Mucosa of descending colon (tissue), 3 donors: Measurements from ENCODE around the gene MAP3K5. TPM values are rescaled to one million over a fixed set of nuclear protein-coding genes. Genes with fewer than 3 reads are reported as not detected.

Source experiments
- ATAC-seq: fragments of 200-7000 bp; cut with Tn5 transposase; one replicate; pipeline ENCODE4 v1.9.1; 2020; ENCODE audit warnings: mild to moderate bottlenecking, moderate library complexity
- DNase-seq, 3 donors: peaks; one replicate each; pipeline ENCODE4 v3.0.0-alpha.2; 2020
- H3K36me3 ChIP-seq: fragments of 200-600 bp; one replicate; pipeline ENCODE4 v1.8.0; 2021; ENCODE audit warnings: low read depth, mild to moderate bottlenecking
- H3K4me1 ChIP-seq: fragments of 200-600 bp; one replicate; pipeline ENCODE4 v1.8.0; 2021; ENCODE audit warnings: low read depth, mild to moderate bottlenecking
- H3K4me3 ChIP-seq: fragments of 200-600 bp; one replicate; pipeline ENCODE4 v1.8.0; 2021; ENCODE audit warnings: mild to moderate bottlenecking
- H3K9me3 ChIP-seq: fragments of 200-600 bp; one replicate; pipeline ENCODE4 v1.8.0; 2021; ENCODE audit warnings: mild to moderate bottlenecking
- CTCF ChIP-seq: fragments of 200-600 bp; IDR thresholded peaks from one replicate; pipeline ENCODE4 v1.8.0; 2022; ENCODE audit warnings: antibody characterized with exemption, mild to moderate bottlenecking
- intact Hi-C, 2 donors: fragments of 100-400 bp; cut with DNase I in 1 of 2; cut with micrococcal nuclease in 1 of 2; formaldehyde crosslinking; loops; one replicate each; pipeline versions ENCODE4 v1.11.0 to v1.11.1; 2022; cut with DNase I, micrococcal nuclease
- total RNA-seq, 3 donors: library from RNA; stranded (reverse); fragmentation: NEBNext Ultra II Directional in 2 of 3; extraction: Animal tissue kit (Norgen Biotek cat#: 25700) in 2 of 3; gene quantifications; one replicate each; pipeline versions ENCODE4 v1.2.1 to v1.2.4, GENCODE V29; 2021 to 2023
- donor health status: DM: no; HTN: no; CAD: no; lungs with moderate emphysema.
- donor health status: DM: no; HTN: no; CAD: no.
- donor health status: DM: no; HTN: yes; CAD: no.

The MAP3K5 gene
- total RNA-seq, 3 donors from 2014 or later, result 12.6 to 18.2 (median 16.3) TPM

GRCh38 chr6:136811272-136811671, 19.0 kb upstream of the MAP3K5 start:
- Histone ChIP-seq H3K36me3 (no peaks in the 10 kb centered on the region), H3K4me1 (no peaks in the 10 kb centered on the region), H3K4me3 (no peak overlapping the region), H3K9me3 (no peaks in the 10 kb centered on the region)
- no peak for DNase-seq
- ATAC-seq, result no peak
- intact Hi-C loops, result no loop called here
- TF ChIP-seq CTCF, result no peak

- H3K36me3 ChIP-seq, result no peaks in the 10 kb centered on the region
- intact Hi-C loops, result no loop called here
- no peaks in the 10 kb centered on the region for H3K4me1 ChIP-seq
- no peak for ATAC-seq
- no peak for DNase-seq
- no peak for TF ChIP-seq CTCF
- no peak overlapping the region for H3K4me3 ChIP-seq
- no peaks in the 10 kb centered on the region for H3K9me3 ChIP-seq
Observed at GRCh38 chr6:136809091-136809860, 17.0 kb upstream of the MAP3K5 start.

GRCh38 chr6:136803608-136804007, 11.3 kb upstream of the MAP3K5 start:
- no peak for ATAC-seq
- TF ChIP-seq CTCF, result no peak
- H3K4me3 ChIP-seq, result no peak overlapping the region
- H3K36me3 ChIP-seq, result no peaks in the 10 kb centered on the region
- no peaks in the 10 kb centered on the region for H3K9me3 ChIP-seq
- intact Hi-C loops, result no loop called here
- H3K4me1 ChIP-seq, result no peaks in the 10 kb centered on the region
- no peak for DNase-seq

- no peak overlapping the region for H3K4me3 ChIP-seq
- no peaks in the 10 kb centered on the region for H3K36me3 ChIP-seq
- no peaks in the 10 kb centered on the region for H3K4me1 ChIP-seq
- intact Hi-C loops, result no loop called here
- no peak for TF ChIP-seq CTCF
- no peak for DNase-seq
- no peaks in the 10 kb centered on the region for H3K9me3 ChIP-seq
- ATAC-seq, result no peak
Observed at GRCh38 chr6:136801581-136801980, 9.3 kb upstream of the MAP3K5 start.

- intact Hi-C loops, result no loop called here
Observed at GRCh38 chr6:136798044-136798443, 5.8 kb upstream of the MAP3K5 start.

More at GRCh38 chr6:136798044-136798443, 5.8 kb upstream of the MAP3K5 start:
- Histone ChIP-seq H3K4me3 (no peak overlapping the region), H3K9me3 (no peaks in the 10 kb centered on the region), H3K36me3 (no peaks in the 10 kb centered on the region), H3K4me1 (peaks cover 5% of the 10 kb centered on the region)
- ATAC-seq, result no peak
- no peak for TF ChIP-seq CTCF
- no peak for DNase-seq
